Stimulated activated naive B cell treated with anti-CD40 and anti-IgM and Interleukin-4, amounts not matched to agents 10 μg/mL and 1 μg/mL and 100 μg/mL, for 72 hours (primary cell): ENCODE measurements around the gene MDFIC.
A peak's percentile ranks its signal among the peaks of the same experiment; 100 is the strongest.

ENCODE experiments used
- ATAC-seq, 2 donors: fragments of 150-1000 bp; cut with Tn5 transposase; replicated peaks; 2 replicates each; pipeline ENCODE4 v1.10.0; 2021; ENCODE audit warnings: moderate library complexity in 1 of 2
- DNase-seq: peaks from one replicate; pipeline ENCODE4 v3.0.0; 2021
- H3K27ac Mint-ChIP-seq: one replicate; pipeline ENCODE4 v1.8.0; 2022; ENCODE audit warnings: mild to moderate bottlenecking, mixed read lengths
- H3K27me3 Mint-ChIP-seq, 2 donors: one replicate each; pipeline ENCODE4 v1.8.0; 2022; ENCODE audit warnings: mixed read lengths in 2 of 2
- H3K36me3 Mint-ChIP-seq, 2 donors: one replicate each; pipeline ENCODE4 v1.8.0; 2022; ENCODE audit warnings: mixed read lengths in 2 of 2, mild to moderate bottlenecking in 1 of 2
- H3K4me1 Mint-ChIP-seq, 2 donors: one replicate each; pipeline ENCODE4 v1.8.0; 2022; ENCODE audit warnings: mixed read lengths in 2 of 2, mild to moderate bottlenecking in 1 of 2
- H3K4me3 Mint-ChIP-seq, 2 donors: one replicate each; pipeline ENCODE4 v1.8.0; 2022; ENCODE audit warnings: mild to moderate bottlenecking in 2 of 2, mixed read lengths in 2 of 2, moderate library complexity in 1 of 2
- H3K9me3 Mint-ChIP-seq, 2 donors: one replicate each; pipeline ENCODE4 v1.8.0; 2022; ENCODE audit warnings: mixed read lengths in 2 of 2, mild to moderate bottlenecking in 1 of 2

Gene MDFIC

DNA sequence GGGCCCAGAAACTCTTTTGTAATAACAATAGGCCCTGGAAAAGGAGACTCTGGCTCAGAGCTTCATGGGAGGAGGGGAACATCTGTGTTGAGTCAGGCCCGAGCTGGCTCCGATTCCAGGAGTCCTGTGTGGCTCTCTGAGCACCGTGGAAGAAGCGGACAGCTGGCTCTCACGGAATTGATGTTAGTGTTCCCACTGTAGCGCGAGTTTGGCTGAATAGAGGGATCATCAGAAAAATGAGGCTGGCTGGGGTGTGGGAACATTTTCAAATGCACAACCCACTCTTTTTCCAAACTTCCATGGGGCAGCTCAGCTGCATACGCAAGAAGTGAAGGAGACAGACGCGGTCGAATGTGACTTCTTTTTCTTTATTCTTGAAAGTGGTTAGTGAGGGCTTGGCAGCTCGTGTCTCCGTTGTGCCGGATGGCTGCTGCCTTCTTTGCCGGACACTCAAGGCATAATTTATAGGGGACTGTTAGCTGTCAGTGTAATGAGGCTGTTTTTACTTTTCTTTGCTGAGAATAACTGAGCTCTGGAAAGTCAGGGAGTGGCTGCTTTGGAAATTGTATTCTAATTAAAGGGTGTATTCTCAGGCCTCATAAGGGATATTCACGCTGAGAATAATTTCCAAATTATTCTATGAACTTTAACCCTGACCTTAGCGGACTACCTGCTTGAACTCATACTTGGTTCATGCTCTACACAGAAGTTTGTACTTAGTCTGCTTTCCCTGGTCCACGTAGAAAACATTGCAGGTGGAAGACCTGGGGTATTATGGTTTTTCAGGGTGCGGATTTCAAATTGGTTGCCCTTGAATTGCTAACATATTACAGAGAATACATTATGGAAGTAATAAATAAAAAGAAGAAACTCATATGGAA is 23.1 kb downstream of the MDFIC start:
- H3K9me3 Mint-ChIP-seq: peaks cover 5% of the 10 kb centered on the region in 2 donors
- H3K4me1 Mint-ChIP-seq: peaks cover 46 to 91% of the 10 kb centered on the region in 2 donors
- H3K27me3 Mint-ChIP-seq: no peaks in the 10 kb centered on the region
- peak overlapping the region; percentile 80 for H3K27ac Mint-ChIP-seq
- ATAC-seq (no peak), DNase-seq (no peak)
- peaks cover 58 to 64% of the 10 kb centered on the region in 2 donors for H3K36me3 Mint-ChIP-seq
- H3K4me3 Mint-ChIP-seq: peak overlapping the region in 1 of 2 donors; percentile 46

DNA sequence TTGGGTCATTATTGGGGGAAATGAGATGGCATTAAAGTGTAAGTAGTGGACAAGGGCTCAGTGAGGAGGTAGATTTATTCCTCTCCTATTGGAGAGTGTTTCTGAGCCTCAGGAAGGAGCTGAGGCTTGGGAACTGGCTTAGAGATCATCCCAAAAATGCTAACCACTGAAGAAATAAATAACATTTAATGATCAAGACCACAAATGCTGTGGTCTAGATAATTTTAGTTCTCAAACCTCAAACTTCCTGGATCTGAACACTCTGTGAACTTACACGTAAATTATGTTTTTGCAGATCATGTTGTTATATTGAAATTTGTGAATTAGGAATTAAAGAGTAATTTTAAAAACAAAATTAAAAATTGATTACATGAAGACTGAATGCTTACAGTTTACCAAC is 27.3 kb downstream of the MDFIC start:
- peaks cover 0 to 3% of the 10 kb centered on the region in 2 donors for H3K9me3 Mint-ChIP-seq
- H3K4me3 Mint-ChIP-seq: no peak overlapping the region
- peaks cover 41 to 51% of the 10 kb centered on the region in 2 donors for H3K36me3 Mint-ChIP-seq
- H3K4me1 Mint-ChIP-seq: peaks cover 31 to 67% of the 10 kb centered on the region in 2 donors
- DNase-seq (no peak), ATAC-seq (no peak)
- H3K27me3 Mint-ChIP-seq: no peaks in the 10 kb centered on the region
- no peak overlapping the region for H3K27ac Mint-ChIP-seq

DNA sequence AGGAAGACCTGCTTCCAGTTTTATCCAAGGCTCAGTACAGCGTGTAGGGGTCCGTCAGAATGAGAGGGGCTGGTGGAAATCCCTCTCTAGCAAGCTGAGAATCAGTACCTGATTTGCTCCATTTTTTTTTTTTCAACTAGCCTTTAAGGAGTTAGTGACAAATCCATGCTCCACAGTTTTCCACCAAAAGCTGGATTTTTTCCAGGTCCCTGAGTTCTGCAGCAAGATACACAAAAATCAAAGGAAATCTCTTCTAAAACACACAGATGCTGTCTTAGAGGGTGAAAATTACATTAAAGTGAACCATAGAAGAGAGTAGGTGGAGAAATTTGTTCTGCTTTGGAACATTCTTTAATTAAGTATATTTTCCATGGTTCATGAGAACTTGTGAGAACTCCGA is 30.4 kb downstream of the MDFIC start:
- Mint-ChIP-seq H3K27ac (no peak overlapping the region), H3K27me3 (no peaks in the 10 kb centered on the region), H3K9me3 (peaks cover 0 to 1% of the 10 kb centered on the region in 2 donors), H3K4me3 (no peak overlapping the region), H3K4me1 (peaks cover 28 to 64% of the 10 kb centered on the region in 2 donors), H3K36me3 (peaks cover 34 to 35% of the 10 kb centered on the region in 2 donors)
- ATAC-seq: no peak
- no peak for DNase-seq

DNA sequence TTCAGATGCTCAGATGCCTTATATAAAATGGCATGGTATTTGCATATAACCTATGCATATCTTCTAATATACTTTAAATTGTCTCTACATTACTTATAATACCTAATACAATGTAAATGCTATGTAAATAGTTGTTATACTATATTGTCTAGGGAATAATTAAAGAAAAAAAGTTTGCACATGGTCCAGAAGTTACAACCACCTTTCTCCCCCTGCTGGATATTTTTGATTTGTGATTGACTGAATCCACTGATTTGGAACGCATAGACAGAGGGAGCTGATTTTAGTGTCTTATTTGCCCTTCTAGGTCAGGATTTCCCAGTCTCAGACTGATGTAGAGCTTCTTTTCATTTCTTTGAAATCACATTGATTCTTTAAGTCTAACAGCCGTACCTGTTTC is 31.8 kb downstream of the MDFIC start:
- DNase-seq (no peak), ATAC-seq (no peak)
- Mint-ChIP-seq H3K4me1 (peaks cover 23 to 61% of the 10 kb centered on the region in 2 donors), H3K27ac (no peak overlapping the region), H3K4me3 (no peak overlapping the region), H3K9me3 (no peaks in the 10 kb centered on the region), H3K27me3 (no peaks in the 10 kb centered on the region), H3K36me3 (peaks cover 27 to 28% of the 10 kb centered on the region in 2 donors)

DNA sequence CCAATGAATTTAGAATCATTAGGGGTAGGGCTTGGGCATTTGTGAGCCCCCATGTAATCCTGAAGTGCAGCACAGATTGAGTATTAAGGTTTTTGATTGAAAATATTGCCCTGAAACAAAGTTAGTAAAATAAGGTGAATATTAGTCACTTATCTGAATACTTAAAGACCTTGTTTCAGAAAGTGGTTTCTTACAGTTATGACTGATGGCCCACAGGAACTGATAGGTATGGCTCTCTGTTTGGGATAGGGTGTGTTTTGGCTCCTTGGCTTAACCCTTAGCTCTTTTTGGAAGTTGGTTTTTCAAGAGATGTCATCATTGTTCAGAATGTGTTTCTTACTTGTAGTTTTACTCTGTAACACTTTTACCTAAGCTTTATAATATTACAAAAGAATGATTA is 34.8 kb downstream of the MDFIC start:
- Mint-ChIP-seq H3K4me1 (peaks cover 17 to 64% of the 10 kb centered on the region in 2 donors), H3K27me3 (no peaks in the 10 kb centered on the region), H3K9me3 (no peaks in the 10 kb centered on the region), H3K27ac (no peak overlapping the region), H3K36me3 (peaks cover 17 to 29% of the 10 kb centered on the region in 2 donors), H3K4me3 (no peak overlapping the region)
- ATAC-seq: peak in 1 of 2 donors; percentile 37
- no peak for DNase-seq

DNA sequence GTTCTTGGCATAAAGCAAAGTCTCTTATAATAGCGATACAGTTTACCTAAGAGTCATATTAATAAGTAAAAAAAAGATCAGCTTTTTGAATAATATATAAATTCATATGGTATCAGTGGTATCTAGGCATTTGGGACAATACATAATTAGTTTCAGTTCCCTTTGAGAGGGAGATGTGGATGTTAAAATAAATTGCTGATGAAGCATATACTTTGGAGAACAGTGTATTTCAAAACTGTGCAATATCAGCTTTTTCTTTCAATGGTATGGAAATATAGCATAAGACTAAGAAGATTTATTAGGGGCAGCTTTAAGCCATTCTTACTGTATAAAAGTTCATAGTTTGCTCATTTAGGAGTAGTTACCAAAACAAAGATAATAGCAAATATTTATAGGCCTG is 35.5 kb downstream of the MDFIC start:
- peaks cover 17 to 64% of the 10 kb centered on the region in 2 donors for H3K4me1 Mint-ChIP-seq
- peaks cover 19 to 34% of the 10 kb centered on the region in 2 donors for H3K36me3 Mint-ChIP-seq
- DNase-seq: no peak
- no peak overlapping the region for H3K4me3 Mint-ChIP-seq
- no peaks in the 10 kb centered on the region for H3K9me3 Mint-ChIP-seq
- H3K27me3 Mint-ChIP-seq: no peaks in the 10 kb centered on the region
- no peak overlapping the region for H3K27ac Mint-ChIP-seq
- ATAC-seq: peak in 1 of 2 donors; percentile 38

DNA sequence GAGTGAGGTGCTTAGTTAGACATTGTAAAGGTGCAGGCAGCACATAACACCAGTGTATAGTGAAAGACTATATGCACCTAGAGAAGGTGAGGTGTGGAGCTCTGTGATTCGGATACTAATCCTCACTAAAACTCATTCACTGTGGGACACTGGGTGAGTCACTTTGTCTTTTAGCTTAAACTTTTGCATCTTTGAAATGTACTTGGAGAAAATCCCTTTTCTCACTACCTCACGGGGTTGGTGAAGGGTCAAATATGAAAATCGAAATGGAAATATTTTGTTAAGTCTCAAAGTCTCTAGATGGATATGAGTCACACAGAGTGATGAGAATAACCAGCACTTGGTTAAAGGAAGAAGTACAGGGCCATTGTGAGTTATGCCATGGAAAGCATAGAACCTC is 38.0 kb downstream of the MDFIC start:
- H3K9me3 Mint-ChIP-seq: no peaks in the 10 kb centered on the region
- H3K27me3 Mint-ChIP-seq: no peaks in the 10 kb centered on the region
- no peak for DNase-seq
- H3K27ac Mint-ChIP-seq: peak overlapping the region; percentile 42
- ATAC-seq: peak; percentile 52 to 91
- no peak overlapping the region for H3K4me3 Mint-ChIP-seq
- peaks cover 18 to 32% of the 10 kb centered on the region in 2 donors for H3K36me3 Mint-ChIP-seq
- H3K4me1 Mint-ChIP-seq: peaks cover 16 to 54% of the 10 kb centered on the region in 2 donors

DNA sequence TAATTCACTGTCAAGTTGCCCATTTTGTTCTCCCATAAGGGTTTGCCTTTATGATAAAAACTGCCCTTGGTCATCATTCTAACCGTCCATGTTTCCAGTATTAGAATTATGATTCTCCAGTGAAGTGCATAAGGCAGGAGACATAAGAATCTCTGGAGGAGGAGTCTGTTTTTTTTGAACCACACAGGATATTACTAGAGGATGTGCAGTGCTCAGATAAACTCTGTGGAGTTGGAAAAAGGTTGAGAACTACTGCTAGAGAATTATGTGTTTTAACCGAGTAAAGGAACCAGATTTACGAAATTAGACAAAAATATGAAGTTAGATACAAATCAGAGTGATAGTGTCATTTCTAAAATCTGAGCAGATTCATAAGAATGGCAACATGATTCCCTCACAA is 40.5 kb downstream of the MDFIC start:
- Mint-ChIP-seq H3K4me1 (peaks cover 21 to 43% of the 10 kb centered on the region in 2 donors), H3K4me3 (no peak overlapping the region), H3K9me3 (peaks cover 0 to 2% of the 10 kb centered on the region in 2 donors)

DNA sequence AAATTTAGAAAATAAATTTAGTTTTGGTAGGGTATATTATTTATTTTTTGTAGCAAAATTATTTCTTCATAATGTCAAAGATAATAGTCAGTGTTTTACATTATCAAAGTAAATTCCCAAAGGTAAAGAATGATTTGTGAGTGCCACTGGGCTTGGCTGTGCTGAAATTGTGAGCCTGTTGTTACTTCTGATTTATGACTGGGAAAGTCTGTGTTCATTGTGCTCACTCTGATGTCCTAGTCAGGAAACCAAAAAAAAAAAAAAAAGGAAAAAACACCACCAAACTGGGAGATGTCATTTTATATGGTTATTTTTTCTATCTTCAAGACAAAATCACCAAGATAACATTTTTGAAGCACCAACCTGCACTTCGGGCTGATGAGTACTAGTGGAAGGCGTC is 44.3 kb downstream of the MDFIC start:
- Mint-ChIP-seq H3K4me3 (no peak overlapping the region), H3K27ac (no peak overlapping the region), H3K4me1 (peaks cover 21 to 30% of the 10 kb centered on the region in 2 donors)

More for the DNA sequence above, 40.5 kb downstream of the MDFIC start:
- Mint-ChIP-seq H3K27ac (no peak overlapping the region), H3K36me3 (peaks cover 26 to 42% of the 10 kb centered on the region in 2 donors), H3K27me3 (no peaks in the 10 kb centered on the region)
- DNase-seq: no peak
- ATAC-seq: no peak

DNA sequence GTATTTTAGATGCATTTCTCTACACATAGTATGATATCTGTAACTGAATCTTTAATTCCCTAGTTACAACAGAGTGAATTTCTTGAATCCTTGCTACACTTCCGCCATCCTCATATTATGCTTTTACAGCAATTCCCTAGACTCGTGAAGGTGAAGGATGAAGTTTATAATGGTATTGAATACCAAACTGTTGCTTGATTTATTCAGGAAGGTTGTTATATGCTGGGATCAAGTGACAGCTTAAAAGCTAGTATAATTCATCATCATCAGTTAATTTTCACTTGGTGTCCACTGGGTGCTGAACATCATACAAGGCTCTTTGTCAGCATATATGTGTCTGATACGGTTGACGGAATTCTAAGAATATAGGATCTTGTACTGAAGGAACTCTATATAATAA is 47.2 kb downstream of the MDFIC start:
- no peak overlapping the region for H3K4me3 Mint-ChIP-seq
- H3K36me3 Mint-ChIP-seq: peaks cover 23 to 42% of the 10 kb centered on the region in 2 donors
- no peak overlapping the region for H3K27ac Mint-ChIP-seq
- no peak for DNase-seq
- H3K9me3 Mint-ChIP-seq: peaks cover 0 to 2% of the 10 kb centered on the region in 2 donors
- peaks cover 23 to 40% of the 10 kb centered on the region in 2 donors for H3K4me1 Mint-ChIP-seq
- no peak for ATAC-seq
- no peaks in the 10 kb centered on the region for H3K27me3 Mint-ChIP-seq

More for the DNA sequence above, 44.3 kb downstream of the MDFIC start:
- H3K27me3 Mint-ChIP-seq: no peaks in the 10 kb centered on the region
- peaks cover 26 to 45% of the 10 kb centered on the region in 2 donors for H3K36me3 Mint-ChIP-seq
- ATAC-seq (no peak), DNase-seq (no peak)
- H3K9me3 Mint-ChIP-seq: peaks cover 0 to 2% of the 10 kb centered on the region in 2 donors

DNA sequence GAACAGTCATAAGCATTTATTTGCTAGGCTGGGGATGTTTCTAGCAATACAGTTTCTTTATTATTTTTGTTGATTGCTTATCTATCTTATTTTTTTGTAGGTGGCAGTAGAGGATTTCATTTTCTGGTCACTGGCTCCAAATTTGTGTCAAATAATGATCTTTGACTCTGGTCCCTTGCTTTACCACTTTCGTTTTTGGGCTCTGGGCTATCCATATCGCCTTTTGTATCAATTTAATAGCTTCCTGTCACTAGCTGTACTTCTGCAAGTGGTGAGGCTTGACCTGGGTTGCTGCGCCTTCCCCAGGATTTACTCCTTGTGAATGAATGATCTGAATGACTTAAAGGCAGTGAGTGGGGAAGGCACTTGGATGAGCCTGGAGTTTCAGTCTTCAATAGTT is 48.4 kb downstream of the MDFIC start:
- Mint-ChIP-seq H3K4me3 (no peak overlapping the region), H3K9me3 (peaks cover 0 to 2% of the 10 kb centered on the region in 2 donors), H3K36me3 (peaks cover 17 to 37% of the 10 kb centered on the region in 2 donors), H3K27ac (no peak overlapping the region), H3K4me1 (peaks cover 18 to 45% of the 10 kb centered on the region in 2 donors), H3K27me3 (no peaks in the 10 kb centered on the region)
- DNase-seq: no peak
- ATAC-seq: no peak

DNA sequence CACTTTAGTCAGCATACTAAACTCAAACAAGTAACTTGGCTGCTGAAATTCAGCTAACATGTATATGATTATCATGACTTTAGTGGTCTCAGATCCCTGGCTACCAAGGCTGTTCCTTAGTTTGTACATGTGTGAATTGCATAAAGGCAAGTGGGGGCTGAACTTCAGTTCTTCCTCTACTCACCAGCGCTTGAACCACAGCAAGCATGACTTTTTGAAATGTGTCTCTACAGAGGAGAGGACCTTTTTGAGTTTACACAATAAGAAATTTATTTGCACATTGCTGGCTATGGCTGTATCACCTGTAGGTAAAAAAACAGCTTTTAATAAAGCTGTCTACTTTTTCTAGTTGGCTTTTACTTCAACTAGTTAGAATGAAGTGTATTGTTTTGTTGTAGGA is 48.8 kb downstream of the MDFIC start:
- ATAC-seq: no peak
- peaks cover 16 to 44% of the 10 kb centered on the region in 2 donors for H3K4me1 Mint-ChIP-seq
- no peak overlapping the region for H3K27ac Mint-ChIP-seq
- H3K9me3 Mint-ChIP-seq: peaks cover 0 to 2% of the 10 kb centered on the region in 2 donors
- DNase-seq: no peak
- H3K36me3 Mint-ChIP-seq: peaks cover 15 to 36% of the 10 kb centered on the region in 2 donors
- no peaks in the 10 kb centered on the region for H3K27me3 Mint-ChIP-seq
- no peak overlapping the region for H3K4me3 Mint-ChIP-seq

DNA sequence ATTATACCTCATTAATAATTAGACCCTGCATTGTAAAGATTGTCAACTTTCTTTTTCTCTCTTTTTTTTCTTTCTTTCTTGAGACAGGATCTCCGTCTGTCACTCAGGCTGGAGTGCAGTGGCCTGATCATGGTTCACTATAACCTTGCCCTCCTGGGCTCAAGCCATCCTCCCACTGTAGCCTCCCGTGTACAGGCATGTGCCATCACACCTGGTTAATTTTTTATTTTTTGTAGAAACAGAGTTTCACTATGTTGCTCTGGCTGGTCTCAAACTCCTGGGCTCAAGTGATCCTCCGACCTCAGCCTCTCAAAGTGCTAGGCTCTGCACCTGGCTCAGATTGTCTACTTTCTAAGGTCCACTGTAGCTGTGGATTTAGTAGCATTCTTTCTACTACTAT is 50.7 kb downstream of the MDFIC start:
- Mint-ChIP-seq H3K27me3 (no peaks in the 10 kb centered on the region), H3K9me3 (no peaks in the 10 kb centered on the region), H3K4me1 (peaks cover 12 to 44% of the 10 kb centered on the region in 2 donors), H3K27ac (peak overlapping the region; percentile 20), H3K4me3 (no peak overlapping the region), H3K36me3 (peaks cover 10 to 27% of the 10 kb centered on the region in 2 donors)
- ATAC-seq: no peak
- DNase-seq: no peak

DNA sequence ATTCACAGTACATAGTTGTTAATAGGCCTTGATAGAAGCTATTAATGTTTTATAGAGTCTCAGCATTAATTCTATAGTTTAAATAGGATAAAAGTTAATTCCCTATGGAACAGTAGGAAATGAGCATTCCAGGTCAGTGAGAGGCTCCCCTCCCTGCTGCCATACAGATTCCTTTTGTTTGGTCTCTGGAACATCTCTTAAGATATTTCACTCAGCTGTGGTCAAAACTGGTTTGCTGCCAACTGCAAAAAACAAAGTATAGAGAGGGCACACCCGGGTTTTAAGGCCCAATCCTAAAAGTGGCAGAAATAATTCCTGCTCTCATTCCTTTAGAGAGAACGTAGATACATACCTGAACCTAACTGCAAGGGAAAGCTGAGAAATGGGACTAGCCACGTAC is 51.3 kb downstream of the MDFIC start:
- Mint-ChIP-seq H3K36me3 (peaks cover 8 to 28% of the 10 kb centered on the region in 2 donors), H3K27me3 (no peaks in the 10 kb centered on the region), H3K4me1 (peaks cover 12 to 44% of the 10 kb centered on the region in 2 donors), H3K27ac (no peak overlapping the region), H3K4me3 (no peak overlapping the region), H3K9me3 (no peaks in the 10 kb centered on the region)
- ATAC-seq (no peak), DNase-seq (no peak)

DNA sequence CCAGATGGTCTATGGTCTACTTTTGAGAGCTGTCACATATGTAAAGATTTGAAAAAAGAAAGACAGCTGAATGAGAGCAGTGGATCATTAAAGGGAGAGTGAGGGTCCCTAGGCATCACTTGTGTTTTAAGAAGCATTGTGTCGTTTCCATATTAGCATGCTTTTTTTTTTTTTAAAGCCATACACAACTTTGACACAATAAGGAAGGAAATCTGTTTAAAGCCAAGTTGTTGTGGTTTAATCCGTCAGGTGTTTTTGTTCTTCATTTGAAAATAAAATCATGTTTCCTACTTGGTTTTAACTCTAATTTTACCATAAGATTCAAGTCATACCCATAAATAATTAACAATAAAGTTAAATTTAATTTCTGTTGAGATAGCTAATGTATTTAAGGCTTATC is 53.5 kb downstream of the MDFIC start:
- no peak overlapping the region for H3K4me3 Mint-ChIP-seq
- peaks cover 8 to 41% of the 10 kb centered on the region in 2 donors for H3K4me1 Mint-ChIP-seq
- DNase-seq (no peak), ATAC-seq (no peak)
- H3K36me3 Mint-ChIP-seq: peaks cover 8 to 27% of the 10 kb centered on the region in 2 donors
- no peak overlapping the region for H3K27ac Mint-ChIP-seq
- no peaks in the 10 kb centered on the region for H3K9me3 Mint-ChIP-seq
- no peaks in the 10 kb centered on the region for H3K27me3 Mint-ChIP-seq
